ENCODE data around the gene COMMD3.
"Not testable (repeated sequence)": the region's sequence is repeated elsewhere in the genome, so short reads cannot be mapped to it uniquely, and the experiment has no call there.

The COMMD3 gene

GRCh38 chr10:22294694-22295093 is 21.5 kb upstream of the COMMD3 start:
- TF ChIP-seq CTCF (conservative IDR thresholded peaks at IDR 0.05), result no peak
- TF ChIP-seq ZFX (IDR thresholded peaks at IDR 0.05), result no peak
- no peak overlapping the region for H3K27ac ChIP-seq

GRCh38 chr10:22301193-22301592 is 15.0 kb upstream of the COMMD3 start:
- H3K27ac ChIP-seq, result no peak overlapping the region
- TF ChIP-seq CTCF (conservative IDR thresholded peaks at IDR 0.05) (no peak), ZFX (IDR thresholded peaks at IDR 0.05) (no peak)

- TF ChIP-seq CTCF (conservative IDR thresholded peaks at IDR 0.05) (no peak), ZFX (IDR thresholded peaks at IDR 0.05) (no peak)
- no peak overlapping the region for H3K27ac ChIP-seq
These were observed 12.7 kb upstream of the COMMD3 start for GRCh38 chr10:22303461-22303860.

- no peak overlapping the region for H3K27ac ChIP-seq
- TF ChIP-seq ZFX (IDR thresholded peaks at IDR 0.05) (no peak), CTCF (conservative IDR thresholded peaks at IDR 0.05) (no peak)
These were observed 10.5 kb upstream of the COMMD3 start for GRCh38 chr10:22305721-22306120.

- TF ChIP-seq CTCF (conservative IDR thresholded peaks at IDR 0.05) (no peak), ZFX (IDR thresholded peaks at IDR 0.05) (no peak)
- no peak overlapping the region for H3K27ac ChIP-seq
These were observed 7.8 kb upstream of the COMMD3 start for GRCh38 chr10:22308390-22308789.

GRCh38 chr10:22309180-22310000 is 6.8 kb upstream of the COMMD3 start:
- no peak overlapping the region for H3K27ac ChIP-seq
- no peak for TF ChIP-seq CTCF (conservative IDR thresholded peaks at IDR 0.05)
- no peak for TF ChIP-seq ZFX (IDR thresholded peaks at IDR 0.05)

GRCh38 chr10:22310012-22310411 is 6.2 kb upstream of the COMMD3 start:
- not testable (repeated sequence) for H3K27ac ChIP-seq

GRCh38 chr10:22310928-22311327 is 5.3 kb upstream of the COMMD3 start:
- no peak overlapping the region for H3K27ac ChIP-seq
- TF ChIP-seq ZFX (IDR thresholded peaks at IDR 0.05) (no peak), CTCF (conservative IDR thresholded peaks at IDR 0.05) (no peak)
